ENCODE data around the gene OR10H2. TPM values are rescaled to one million over a fixed set of nuclear protein-coding genes. Genes with fewer than 3 reads are reported as not detected.
"Not testable (repeated sequence)": the region's sequence is repeated elsewhere in the genome, so short reads cannot be mapped to it uniquely, and the experiment has no call there.

Gene OR10H2, protein sequence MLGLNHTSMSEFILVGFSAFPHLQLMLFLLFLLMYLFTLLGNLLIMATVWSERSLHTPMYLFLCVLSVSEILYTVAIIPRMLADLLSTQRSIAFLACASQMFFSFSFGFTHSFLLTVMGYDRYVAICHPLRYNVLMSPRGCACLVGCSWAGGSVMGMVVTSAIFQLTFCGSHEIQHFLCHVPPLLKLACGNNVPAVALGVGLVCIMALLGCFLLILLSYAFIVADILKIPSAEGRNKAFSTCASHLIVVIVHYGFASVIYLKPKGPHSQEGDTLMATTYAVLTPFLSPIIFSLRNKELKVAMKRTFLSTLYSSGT
- total RNA-seq (not detected), polyA plus RNA-seq (not detected)
- long read RNA-seq, donor 1, result 0 reads
- long read RNA-seq, donor 2, result 0 reads

DNA sequence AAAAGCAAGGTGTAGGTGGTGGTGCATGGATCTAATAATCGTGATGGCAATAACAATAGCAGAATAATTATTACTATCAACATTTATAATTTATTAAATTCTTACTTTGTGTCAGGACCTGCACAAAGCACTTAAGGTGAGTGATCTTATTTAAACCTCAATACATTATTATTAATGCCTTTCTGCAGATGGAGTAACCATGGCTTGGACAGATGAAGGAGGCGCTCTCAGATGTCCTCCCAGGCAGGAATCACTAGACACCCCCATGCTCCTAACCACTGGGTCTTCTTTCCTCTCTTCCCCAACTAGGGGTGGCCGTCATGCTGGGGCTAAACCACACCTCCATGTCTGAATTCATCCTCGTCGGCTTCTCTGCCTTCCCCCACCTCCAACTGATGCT is at the start of gene OR10H2:
TSS of gene OR10H2 (plus strand) at position 301 of the 400 bp plus-strand sequence. CDS start at position 321, 20 bp downstream.
- no peak within 1 kb of the TSS for H3K27ac ChIP-seq
- no peaks in the 10 kb centered on the region for H3K36me3 ChIP-seq (ENCODE audit: insufficient read depth in 1 of 2, low read depth in 1 of 2)
- WGBS, 3 donors, result 65 to 76% (median 71%) methylated on average over 5 of the region's 5 CpGs
- no peak within 1 kb of the TSS for H3K4me3 ChIP-seq
- peaks cover 6% of the 10 kb centered on the region for H3K9me3 ChIP-seq
- intact Hi-C loops (cut with DNase I), result no loop called here
- DNase-seq (no peak), ATAC-seq (no peak)
- H3K27me3 ChIP-seq (ENCODE audit: insufficient read depth in 3 of 3, low read length in 2 of 3), result peaks cover 0 to 8% (median 0%) of the 10 kb centered on the region in 3 donors
- TF ChIP-seq, protein P1, sequence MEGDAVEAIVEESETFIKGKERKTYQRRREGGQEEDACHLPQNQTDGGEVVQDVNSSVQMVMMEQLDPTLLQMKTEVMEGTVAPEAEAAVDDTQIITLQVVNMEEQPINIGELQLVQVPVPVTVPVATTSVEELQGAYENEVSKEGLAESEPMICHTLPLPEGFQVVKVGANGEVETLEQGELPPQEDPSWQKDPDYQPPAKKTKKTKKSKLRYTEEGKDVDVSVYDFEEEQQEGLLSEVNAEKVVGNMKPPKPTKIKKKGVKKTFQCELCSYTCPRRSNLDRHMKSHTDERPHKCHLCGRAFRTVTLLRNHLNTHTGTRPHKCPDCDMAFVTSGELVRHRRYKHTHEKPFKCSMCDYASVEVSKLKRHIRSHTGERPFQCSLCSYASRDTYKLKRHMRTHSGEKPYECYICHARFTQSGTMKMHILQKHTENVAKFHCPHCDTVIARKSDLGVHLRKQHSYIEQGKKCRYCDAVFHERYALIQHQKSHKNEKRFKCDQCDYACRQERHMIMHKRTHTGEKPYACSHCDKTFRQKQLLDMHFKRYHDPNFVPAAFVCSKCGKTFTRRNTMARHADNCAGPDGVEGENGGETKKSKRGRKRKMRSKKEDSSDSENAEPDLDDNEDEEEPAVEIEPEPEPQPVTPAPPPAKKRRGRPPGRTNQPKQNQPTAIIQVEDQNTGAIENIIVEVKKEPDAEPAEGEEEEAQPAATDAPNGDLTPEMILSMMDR (IDR thresholded peaks at IDR 0.05), result no peak
- H3K4me1 ChIP-seq, result no peaks in the 10 kb centered on the region

DNA sequence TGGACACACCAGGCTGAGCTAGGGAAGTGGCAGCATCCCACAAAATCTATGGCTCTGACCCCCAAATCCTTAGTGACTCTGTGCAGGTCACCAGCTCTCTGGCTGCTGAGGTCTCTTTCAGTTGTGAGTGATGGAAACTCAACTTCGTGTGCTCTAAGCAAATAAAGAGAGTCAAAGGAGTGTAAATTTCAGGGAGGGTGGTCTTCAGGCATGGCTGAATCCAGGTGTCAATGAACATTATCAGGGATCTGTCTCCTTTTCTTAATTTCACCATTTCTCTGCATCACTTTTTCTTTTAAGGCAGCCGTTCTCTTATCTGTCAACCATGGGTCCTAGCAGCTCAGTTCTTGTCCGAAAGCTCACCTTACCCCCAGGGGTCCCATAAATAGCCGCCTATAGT is 48.7 kb upstream of the OR10H2 start:
- Histone ChIP-seq H3K9me3 (no peaks in the 10 kb centered on the region), H3K27ac (no peak overlapping the region), H3K4me3 (no peak overlapping the region), H3K27me3 (ENCODE audit: insufficient read depth in 3 of 3, low read length in 2 of 3) (peaks cover 0 to 3% (median 3%) of the 10 kb centered on the region in 3 donors), H3K4me1 (no peaks in the 10 kb centered on the region), H3K36me3 (ENCODE audit: insufficient read depth in 1 of 2, low read depth in 1 of 2) (no peaks in the 10 kb centered on the region)
- 14 to 19% (median 16%) methylated on average over 4 of the region's 4 CpGs for WGBS, 3 donors
- TF ChIP-seq, protein P1 (IDR thresholded peaks at IDR 0.05), result no peak
- ATAC-seq (no peak), DNase-seq (no peak)
- intact Hi-C loops (cut with DNase I), result no loop called here

DNA sequence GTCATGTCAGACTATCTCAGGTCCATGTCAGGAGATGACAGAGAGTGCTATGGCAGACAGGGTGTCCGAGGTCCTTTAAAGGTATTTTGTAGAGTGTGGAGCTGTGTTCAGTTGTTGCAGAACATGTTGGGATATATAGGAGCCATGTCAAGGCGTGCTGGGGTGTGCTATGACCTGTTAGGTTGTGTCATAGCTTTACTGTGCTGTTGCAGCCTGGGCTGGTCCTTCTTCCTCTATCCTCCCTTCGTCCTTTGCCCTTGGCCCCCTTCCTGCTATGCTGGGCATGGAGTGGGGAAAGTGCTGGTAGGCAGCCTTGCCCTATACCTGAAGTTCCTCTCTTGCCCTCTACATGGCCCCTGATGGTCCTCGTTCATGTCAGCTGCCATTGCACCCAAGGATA is 48.0 kb upstream of the OR10H2 start:
- H3K4me1 ChIP-seq; H3K4me3 ChIP-seq; H3K27me3 ChIP-seq (ENCODE audit: insufficient read depth in 3 of 3, low read length in 2 of 3); H3K27ac ChIP-seq; ATAC-seq; intact Hi-C loops (cut with DNase I); DNase-seq; H3K36me3 ChIP-seq (ENCODE audit: insufficient read depth in 1 of 2, low read depth in 1 of 2); H3K9me3 ChIP-seq: not testable (repeated sequence)
- 33 to 59% (median 52%) methylated on average over 4 of the region's 4 CpGs for WGBS, 3 donors

DNA sequence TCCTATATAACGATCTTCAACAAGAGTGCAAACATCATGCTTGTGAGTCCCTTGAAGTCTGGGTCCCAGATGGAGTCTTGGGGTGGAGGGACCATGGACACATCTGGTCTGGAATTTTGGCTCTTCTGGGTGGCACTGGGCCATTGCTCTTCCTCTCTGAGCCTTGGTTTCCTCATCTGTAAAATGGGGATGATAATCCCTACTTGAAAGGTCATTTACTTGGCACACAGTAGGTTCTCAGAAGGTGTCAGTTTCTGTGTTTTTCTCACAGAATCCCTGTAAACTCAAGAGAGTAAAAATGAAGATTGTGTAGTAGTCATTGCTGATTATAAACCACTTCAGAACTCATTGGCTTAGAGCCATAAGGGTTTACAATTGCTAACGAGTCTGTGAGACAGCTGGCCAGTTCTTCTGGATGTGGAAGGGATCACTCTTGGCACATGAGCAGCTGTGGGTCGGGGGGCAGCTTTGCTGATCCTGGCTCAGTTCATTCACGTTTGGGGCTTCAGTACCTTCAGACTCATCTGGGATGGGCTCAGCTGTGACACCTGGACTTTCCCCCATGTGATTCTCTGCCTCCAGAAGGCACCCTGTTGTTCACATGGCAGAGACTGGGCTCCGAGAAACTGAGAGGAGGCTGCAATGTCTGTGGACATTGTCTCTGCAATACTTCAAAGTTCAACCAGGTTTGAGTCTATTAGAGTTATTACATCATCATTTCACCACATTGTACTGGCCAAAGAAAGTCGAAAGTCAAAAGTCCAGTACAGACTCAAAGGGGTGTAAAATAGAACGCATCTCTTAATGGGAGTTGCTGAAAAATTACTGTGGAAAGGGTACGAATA is 47.1 kb upstream of the OR10H2 start:
- peaks cover 0 to 3% (median 3%) of the 10 kb centered on the region in 3 donors for H3K27me3 ChIP-seq (ENCODE audit: insufficient read depth in 3 of 3, low read length in 2 of 3)
- DNase-seq, result no peak
- TF ChIP-seq, protein P1 (IDR thresholded peaks at IDR 0.05), result no peak
- WGBS, 3 donors, result 48 to 50% (median 49%) methylated on average over 8 of the region's 8 CpGs
- intact Hi-C loops (cut with DNase I), result no loop called here
- H3K4me3 ChIP-seq, result no peak overlapping the region
- H3K4me1 ChIP-seq, result no peaks in the 10 kb centered on the region
- no peak overlapping the region for H3K27ac ChIP-seq
- H3K9me3 ChIP-seq, result no peaks in the 10 kb centered on the region
- ATAC-seq, result no peak
- no peaks in the 10 kb centered on the region for H3K36me3 ChIP-seq (ENCODE audit: insufficient read depth in 1 of 2, low read depth in 1 of 2)

DNA sequence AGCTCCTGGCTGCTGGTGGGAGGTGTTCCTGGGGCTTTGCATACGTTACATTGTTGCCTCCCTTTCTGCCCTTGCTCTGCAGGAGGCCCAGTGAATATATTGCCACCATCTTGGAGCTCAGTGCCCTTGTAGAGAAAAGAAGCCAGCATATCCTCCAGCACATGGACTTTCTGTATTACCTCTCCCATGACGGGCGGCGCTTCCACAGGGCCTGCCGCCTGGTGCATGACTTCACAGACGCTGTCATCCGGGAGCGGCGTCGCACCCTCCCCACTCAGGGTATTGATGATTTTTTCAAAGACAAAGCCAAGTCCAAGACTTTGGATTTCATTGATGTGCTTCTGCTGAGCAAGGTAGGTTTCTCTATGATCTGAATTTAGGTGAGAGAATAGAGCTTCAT is 44.4 kb upstream of the OR10H2 start:
- DNase-seq (no peak), ATAC-seq (no peak)
- Histone ChIP-seq H3K36me3 (ENCODE audit: insufficient read depth in 1 of 2, low read depth in 1 of 2) (no peaks in the 10 kb centered on the region), H3K27me3 (ENCODE audit: insufficient read depth in 3 of 3, low read length in 2 of 3) (peaks cover 0 to 3% (median 3%) of the 10 kb centered on the region in 3 donors), H3K27ac (no peak overlapping the region), H3K4me1 (no peaks in the 10 kb centered on the region), H3K9me3 (peaks cover 1% of the 10 kb centered on the region), H3K4me3 (no peak overlapping the region)
- TF ChIP-seq, protein P1 (IDR thresholded peaks at IDR 0.05), result no peak
- intact Hi-C loops (cut with DNase I), result no loop called here
- 74 to 78% (median 76%) methylated on average over 10 of the region's 10 CpGs for WGBS, 3 donors

Data from psoas muscle (tissue), 8 donors.